GM19467 (cell line): ENCODE data around the gene HAGHL.
"Not testable (repeated sequence)": the region's sequence is repeated elsewhere in the genome, so short reads cannot be mapped to it uniquely, and the experiment has no call there.

ENCODE experiments used
- ATAC-seq: cut with Tn5 transposase; IDR thresholded peaks from one replicate; pipeline ENCODE4 v1.9.1; 2021; ENCODE audit warnings: mild to moderate bottlenecking, moderate library complexity; ENCODE audit not compliant: unreplicated experiment

The HAGHL gene

GRCh38 chr16:732332-732731, 5.4 kb downstream of the HAGHL start:
- ATAC-seq: no peak

GRCh38 chr16:732936-733335, 6.0 kb downstream of the HAGHL start:
- ATAC-seq: no peak

- no peak for ATAC-seq
Measured at GRCh38 chr16:733382-734207, 6.7 kb downstream of the HAGHL start.

- ATAC-seq: no peak
Measured at GRCh38 chr16:734208-734980, 7.5 kb downstream of the HAGHL start.

GRCh38 chr16:734981-735881, 8.3 kb downstream of the HAGHL start:
- no peak for ATAC-seq

- no peak for ATAC-seq
Measured at GRCh38 chr16:735982-736453, 9.1 kb downstream of the HAGHL start.

- no peak for ATAC-seq
Measured at GRCh38 chr16:736936-737481, 10.1 kb downstream of the HAGHL start.

GRCh38 chr16:739560-740458, 12.9 kb downstream of the HAGHL start:
- ATAC-seq: no peak

- no peak for ATAC-seq
Measured at GRCh38 chr16:740459-740763, 13.5 kb downstream of the HAGHL start.

GRCh38 chr16:740764-741505, 14.0 kb downstream of the HAGHL start, which contains the start of gene CIAO3:
Gene CIAO3, minus strand, starts transcription at chr16:740997. Its CDS starts 12 bp downstream, at chr16:740985.
- peak; percentile 74 for ATAC-seq

GRCh38 chr16:741986-742629, 15.2 kb downstream of the HAGHL start:
- no peak for ATAC-seq

GRCh38 chr16:742894-743293, 16.0 kb downstream of the HAGHL start:
- ATAC-seq: not testable (repeated sequence)

GRCh38 chr16:743794-744500, 17.0 kb downstream of the HAGHL start:
- ATAC-seq: no peak

GRCh38 chr16:745739-746138, 18.8 kb downstream of the HAGHL start:
- no peak for ATAC-seq

- no peak for ATAC-seq
Measured at GRCh38 chr16:746637-747036, 19.7 kb downstream of the HAGHL start.

- no peak for ATAC-seq
Measured at GRCh38 chr16:747978-748746, 21.3 kb downstream of the HAGHL start.

GRCh38 chr16:749010-749409, 22.1 kb downstream of the HAGHL start:
- ATAC-seq: no peak
